Right atrium auricular region (tissue), 2 donors: ENCODE measurements around the gene SEC24A. TPM values are rescaled to one million over a fixed set of nuclear protein-coding genes. Genes with fewer than 3 reads are reported as not detected.

ENCODE experiments used
- DNase-seq: peaks from one replicate; pipeline ENCODE4 v3.0.0-alpha.2; 2019; ENCODE audit warnings: low spot score
- H3K27ac ChIP-seq, 2 donors: fragments of 200-600 bp; sonication (generic); 1 replicate in 1 of 2; 2 replicates in 1 of 2; pipeline ENCODE4 v1.5.1; 2016 to 2019
- H3K27me3 ChIP-seq, 2 donors: fragments of 200-600 bp; sonication (generic); one replicate each; pipeline versions ENCODE4 v1.5.1 to v1.6.0; 2017 to 2019
- H3K36me3 ChIP-seq: fragments of 200-600 bp; sonication (generic); one replicate; pipeline ENCODE4 v1.5.1; 2016
- H3K4me1 ChIP-seq, 2 donors: fragments of 200-600 bp; sonication (generic); one replicate each; pipeline versions ENCODE4 v1.5.1 to v1.6.0; 2017 to 2019
- H3K4me3 ChIP-seq, 2 donors: fragments of 200-600 bp; sonication (generic); 1 replicate in 1 of 2; 2 replicates in 1 of 2; pipeline ENCODE4 v1.5.1; 2017 to 2019; ENCODE audit warnings: mild to moderate bottlenecking in 1 of 2, moderate library complexity in 1 of 2
- H3K9me3 ChIP-seq, 2 donors: fragments of 200-600 bp; sonication (generic); one replicate each; pipeline ENCODE4 v1.5.1; 2019
- total RNA-seq, 2 donors: library from RNA; depleted of rRNA; stranded (reverse); fragments of >200 nt; gene quantifications; one replicate each; pipeline ENCODE4 v1.1.0, GENCODE V29; 2016
- TF ChIP-seq, protein P1 (sequence below), 2 donors: fragments of 200-600 bp; sonication (generic); IDR thresholded peaks; one replicate each; pipeline ENCODE4 v1.5.1; 2019; ENCODE audit warnings: antibody characterized with exemption in 2 of 2

The SEC24A gene
- total RNA-seq, 2 donors from 2014 or later: 9.6 to 12.8 TPM

DNA sequence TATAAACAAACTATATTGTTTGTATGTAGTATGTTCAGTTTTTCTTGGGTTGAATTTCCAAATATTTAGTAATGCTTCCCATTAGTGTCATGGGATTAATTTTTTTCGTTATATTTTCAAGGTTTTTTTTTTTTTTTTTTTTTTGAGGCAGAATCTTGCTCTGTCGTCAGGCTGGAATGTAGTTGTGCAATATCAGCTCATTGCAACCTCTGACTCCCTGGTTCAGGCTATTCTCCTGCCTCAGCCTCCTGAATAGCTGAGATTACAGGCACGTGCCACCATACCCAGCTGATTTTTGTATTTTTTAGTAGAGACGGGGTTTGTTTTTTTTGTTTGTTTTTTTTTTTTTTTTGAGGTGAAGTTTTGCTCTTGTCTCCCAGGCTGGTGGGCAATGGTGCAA lies 120.6 kb downstream of the SEC24A start:
- TF ChIP-seq, protein P1, sequence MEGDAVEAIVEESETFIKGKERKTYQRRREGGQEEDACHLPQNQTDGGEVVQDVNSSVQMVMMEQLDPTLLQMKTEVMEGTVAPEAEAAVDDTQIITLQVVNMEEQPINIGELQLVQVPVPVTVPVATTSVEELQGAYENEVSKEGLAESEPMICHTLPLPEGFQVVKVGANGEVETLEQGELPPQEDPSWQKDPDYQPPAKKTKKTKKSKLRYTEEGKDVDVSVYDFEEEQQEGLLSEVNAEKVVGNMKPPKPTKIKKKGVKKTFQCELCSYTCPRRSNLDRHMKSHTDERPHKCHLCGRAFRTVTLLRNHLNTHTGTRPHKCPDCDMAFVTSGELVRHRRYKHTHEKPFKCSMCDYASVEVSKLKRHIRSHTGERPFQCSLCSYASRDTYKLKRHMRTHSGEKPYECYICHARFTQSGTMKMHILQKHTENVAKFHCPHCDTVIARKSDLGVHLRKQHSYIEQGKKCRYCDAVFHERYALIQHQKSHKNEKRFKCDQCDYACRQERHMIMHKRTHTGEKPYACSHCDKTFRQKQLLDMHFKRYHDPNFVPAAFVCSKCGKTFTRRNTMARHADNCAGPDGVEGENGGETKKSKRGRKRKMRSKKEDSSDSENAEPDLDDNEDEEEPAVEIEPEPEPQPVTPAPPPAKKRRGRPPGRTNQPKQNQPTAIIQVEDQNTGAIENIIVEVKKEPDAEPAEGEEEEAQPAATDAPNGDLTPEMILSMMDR (IDR thresholded peaks at IDR 0.05): no peak
- no peaks in the 10 kb centered on the region for H3K27me3 ChIP-seq
- H3K4me1 ChIP-seq: no peaks in the 10 kb centered on the region
- H3K36me3 ChIP-seq: peaks cover 95% of the 10 kb centered on the region
- H3K27ac ChIP-seq: no peak overlapping the region
- H3K9me3 ChIP-seq: no peaks in the 10 kb centered on the region
- no peak for DNase-seq
- H3K4me3 ChIP-seq: no peak overlapping the region

DNA sequence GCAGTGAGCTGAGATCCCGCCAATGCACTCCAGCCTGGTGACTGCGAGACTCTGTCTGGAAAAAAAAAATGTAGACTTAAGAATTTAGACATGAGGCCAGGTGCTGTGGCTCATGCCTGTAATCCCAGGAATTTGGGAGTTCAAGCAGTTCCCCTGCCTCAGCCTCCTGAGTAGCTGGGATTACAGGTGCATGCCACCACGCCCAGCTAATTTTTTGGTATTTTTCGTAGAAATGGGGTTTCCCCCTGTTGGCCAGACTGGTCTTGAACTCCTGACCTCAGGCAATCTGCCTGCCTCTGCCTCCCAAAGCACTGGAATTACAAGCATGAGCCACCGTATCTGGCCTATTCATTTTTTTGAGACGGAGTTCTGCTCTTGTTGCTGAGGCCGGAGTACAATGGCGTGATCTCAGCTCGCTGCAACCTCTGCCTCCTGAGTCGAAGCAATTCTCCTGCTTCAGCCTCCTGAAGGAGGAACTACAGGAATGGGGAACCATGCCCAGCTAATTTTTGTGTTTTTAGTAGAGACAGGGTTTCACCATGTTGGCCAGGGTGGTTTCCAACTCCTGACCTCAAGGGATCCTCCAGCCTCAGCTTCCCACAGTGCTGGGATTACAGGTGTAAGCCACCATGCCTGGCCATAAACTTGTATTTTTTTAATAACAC lies 124.0 kb downstream of the SEC24A start:
- no peak for DNase-seq
- H3K27me3 ChIP-seq: no peaks in the 10 kb centered on the region
- no peaks in the 10 kb centered on the region for H3K9me3 ChIP-seq
- no peak overlapping the region for H3K27ac ChIP-seq
- peaks cover 92% of the 10 kb centered on the region for H3K36me3 ChIP-seq
- H3K4me3 ChIP-seq: no peak overlapping the region
- no peaks in the 10 kb centered on the region for H3K4me1 ChIP-seq
- TF ChIP-seq, protein P1 (IDR thresholded peaks at IDR 0.05): no peak

DNA sequence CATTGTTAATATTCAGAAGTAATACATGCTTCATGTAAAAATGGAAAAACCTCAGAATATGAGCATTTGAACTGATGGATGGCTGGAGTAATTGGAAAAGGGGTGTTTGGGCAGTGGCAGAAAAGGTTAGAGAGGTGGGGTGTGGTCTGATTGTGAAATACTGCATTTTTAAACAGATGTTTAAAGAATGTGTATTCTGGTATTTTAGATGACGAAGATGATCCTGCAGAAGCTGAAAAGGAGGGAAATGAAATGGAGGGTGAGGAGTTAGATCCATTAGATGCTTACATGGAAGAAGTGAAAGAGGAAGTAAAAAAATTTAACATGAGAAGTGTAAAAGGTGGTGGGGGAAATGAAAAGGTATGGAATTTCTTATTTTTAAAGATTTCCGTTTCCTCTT lies 128.8 kb downstream of the SEC24A start:
- Histone ChIP-seq H3K36me3 (peaks cover 92% of the 10 kb centered on the region), H3K27me3 (no peaks in the 10 kb centered on the region)

More for the DNA sequence above, 128.8 kb downstream of the SEC24A start:
- Histone ChIP-seq H3K9me3 (no peaks in the 10 kb centered on the region), H3K27ac (no peak overlapping the region), H3K4me3 (no peak overlapping the region), H3K4me1 (no peaks in the 10 kb centered on the region)
- DNase-seq: no peak
- TF ChIP-seq, protein P1 (IDR thresholded peaks at IDR 0.05): no peak

Other genes with a start within 250 kb of the SEC24A start
- 10 to 100 TPM; 28.2 to 32.8 TPM for gene CDKN2AIPNL, start 236.9 kb upstream of the SEC24A start, total RNA-seq
- gene JADE2, start 123.1 kb upstream of the SEC24A start, total RNA-seq: 10 to 100 TPM; 37.5 to 47.6 TPM
- gene SAR1B, start 16.0 kb upstream of the SEC24A start, total RNA-seq: 10 to 100 TPM; 54.6 to 60.9 TPM
- 10 to 100 TPM; 18.2 to 21.9 TPM for gene CAMLG, start 89.8 kb downstream of the SEC24A start, total RNA-seq
- gene DDX46, start 110.0 kb downstream of the SEC24A start, total RNA-seq: 10 to 100 TPM; 12.2 to 13.4 TPM
- 10 to 100 TPM; 33.7 to 34.9 TPM for gene C5orf24, start 197.2 kb downstream of the SEC24A start, total RNA-seq
- gene TXNDC15, start 225.6 kb downstream of the SEC24A start, total RNA-seq: 10 to 100 TPM; 65.6 to 98.1 TPM